HG02642 (cell line): ENCODE measurements around the gene TMED3.
A peak's percentile ranks its signal among the peaks of the same experiment; 100 is the strongest.

Source experiments
- ATAC-seq: cut with Tn5 transposase; IDR thresholded peaks from one replicate; pipeline ENCODE4 v1.9.1; 2021; ENCODE audit warnings: mild to moderate bottlenecking; ENCODE audit not compliant: unreplicated experiment, poor library complexity

The TMED3 gene

DNA sequence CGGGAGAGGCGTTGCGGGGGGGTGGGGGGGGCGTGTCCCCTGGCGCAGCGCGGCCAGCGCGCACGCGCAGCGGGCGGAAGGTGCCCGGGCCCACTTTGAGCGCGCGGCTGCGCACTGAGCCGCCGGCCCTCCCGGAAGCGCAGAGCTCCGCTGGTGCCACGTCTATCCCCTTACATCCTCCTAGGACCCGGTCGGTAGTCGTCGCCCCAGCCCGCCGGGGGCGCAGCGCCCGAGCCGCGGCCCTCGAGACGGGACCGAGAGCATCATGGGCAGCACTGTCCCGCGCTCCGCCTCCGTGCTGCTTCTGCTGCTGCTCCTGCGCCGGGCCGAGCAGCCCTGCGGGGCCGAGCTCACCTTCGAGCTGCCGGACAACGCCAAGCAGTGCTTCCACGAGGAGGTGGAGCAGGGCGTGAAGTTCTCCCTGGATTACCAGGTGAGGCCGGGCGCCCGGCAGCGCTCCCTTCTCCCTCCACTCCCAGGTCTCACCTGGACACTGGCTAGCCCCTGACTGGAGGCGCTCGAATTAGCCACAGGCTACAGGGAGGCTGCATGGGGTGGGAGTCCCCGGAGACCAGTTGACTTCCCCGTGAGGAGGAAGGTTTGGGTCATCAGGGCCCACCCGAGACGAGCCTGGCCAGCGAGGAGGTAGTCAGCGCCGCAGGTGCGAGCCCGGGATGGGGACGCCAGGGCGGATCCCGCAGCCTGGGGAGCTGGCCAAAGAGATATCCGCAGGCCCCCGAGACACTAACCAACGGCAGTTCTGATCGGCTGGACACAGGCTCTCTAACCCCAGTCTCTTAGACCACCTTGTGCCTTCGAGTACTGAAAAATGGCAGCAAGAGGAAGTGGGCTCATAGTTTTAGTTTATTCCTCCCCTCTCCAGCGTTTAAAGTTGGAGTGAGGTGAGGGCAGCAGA is at the start of gene TMED3:
TSS of gene TMED3 (plus strand) at position 128 of the 916 bp plus-strand sequence. CDS start at position 266, 138 bp downstream.
- ATAC-seq: peak; percentile 94

DNA sequence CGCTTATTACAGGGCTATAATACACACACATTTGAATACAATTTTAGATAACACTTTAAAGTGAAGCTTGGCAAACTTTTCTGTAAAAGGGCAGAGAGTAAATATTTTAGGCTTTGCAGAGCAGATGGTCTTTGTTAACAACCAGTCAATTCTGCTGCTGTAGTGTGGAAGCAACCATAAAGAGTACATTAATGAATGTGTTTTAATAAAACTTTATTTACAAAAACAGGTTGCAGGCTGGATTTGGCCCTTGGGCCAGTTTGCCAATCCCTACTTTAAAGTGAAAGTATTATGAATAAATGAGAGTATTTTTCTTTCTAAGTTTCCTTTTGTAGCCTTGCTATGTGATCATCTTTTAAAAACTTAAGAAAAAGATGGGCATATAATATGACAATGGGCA is 49.1 kb upstream of the TMED3 start:
- no peak for ATAC-seq

DNA sequence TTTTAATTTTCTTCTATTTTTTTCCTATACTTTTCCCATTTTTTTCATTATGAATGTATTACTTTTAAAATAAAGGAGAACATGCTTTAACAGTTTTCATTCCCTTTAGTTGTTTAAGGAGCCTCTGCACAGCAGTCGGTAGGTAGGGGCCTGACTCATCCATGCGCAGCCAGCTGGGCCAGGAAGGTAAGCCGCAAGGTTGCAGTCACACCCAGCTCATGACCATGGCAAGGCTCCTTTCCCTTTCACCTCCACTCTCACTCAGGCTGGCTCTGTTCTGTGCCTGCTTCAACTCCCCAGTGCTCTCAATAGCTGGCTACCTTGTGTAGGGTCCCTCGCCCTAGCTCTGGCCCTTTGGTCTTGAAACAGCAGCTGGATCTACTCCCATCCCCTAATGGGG is 45.7 kb upstream of the TMED3 start:
- ATAC-seq: no peak

- no peak for ATAC-seq
Observed at GRCh38 chr15:79265987-79266579, 44.8 kb upstream of the TMED3 start.

GRCh38 chr15:79282371-79283251 is 28.3 kb upstream of the TMED3 start, which contains the start of gene ANKRD34C:
Gene ANKRD34C, plus strand, starts transcription at chr15:79282722. Its CDS starts 10,563 bp downstream, at chr15:79293285.
- ATAC-seq: no peak

DNA sequence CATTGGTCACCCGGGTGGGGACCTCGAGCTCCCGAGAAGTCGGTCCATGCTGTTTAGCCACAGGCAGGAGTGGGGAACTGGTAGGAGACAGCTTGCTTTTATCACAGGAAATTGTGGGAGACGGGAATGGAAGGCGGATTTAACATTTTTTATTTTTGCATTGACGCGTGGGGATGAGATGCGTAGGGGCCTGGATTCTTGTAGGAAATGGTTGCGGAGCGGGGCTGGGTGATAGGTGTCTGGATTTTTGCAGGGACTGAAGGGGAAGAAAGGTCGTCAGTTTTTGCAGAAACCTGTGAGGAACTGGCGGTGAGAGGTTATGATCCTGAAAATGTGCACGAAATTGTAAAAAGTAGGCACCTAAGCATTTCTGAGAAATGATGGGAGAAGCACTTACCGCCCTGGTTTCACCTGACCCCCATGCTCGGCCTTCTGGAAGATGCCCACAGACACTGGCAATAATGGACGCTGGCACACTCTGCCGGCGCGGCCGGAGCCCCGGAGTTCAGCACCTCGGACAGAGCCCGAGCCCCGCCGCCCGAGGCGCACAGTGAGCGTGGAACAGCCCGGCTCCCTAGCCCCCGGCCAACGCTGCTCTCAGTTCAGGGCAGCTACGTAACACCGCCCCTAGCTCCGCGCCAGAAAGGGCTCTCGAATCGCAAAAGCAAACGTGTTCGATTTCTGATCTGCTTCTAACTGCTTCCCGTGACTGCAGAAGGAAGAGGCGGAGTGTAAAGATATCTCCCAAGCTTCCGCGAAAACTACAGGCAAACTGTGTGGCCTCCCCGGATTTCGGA is 27.5 kb upstream of the TMED3 start:
- ATAC-seq: no peak

DNA sequence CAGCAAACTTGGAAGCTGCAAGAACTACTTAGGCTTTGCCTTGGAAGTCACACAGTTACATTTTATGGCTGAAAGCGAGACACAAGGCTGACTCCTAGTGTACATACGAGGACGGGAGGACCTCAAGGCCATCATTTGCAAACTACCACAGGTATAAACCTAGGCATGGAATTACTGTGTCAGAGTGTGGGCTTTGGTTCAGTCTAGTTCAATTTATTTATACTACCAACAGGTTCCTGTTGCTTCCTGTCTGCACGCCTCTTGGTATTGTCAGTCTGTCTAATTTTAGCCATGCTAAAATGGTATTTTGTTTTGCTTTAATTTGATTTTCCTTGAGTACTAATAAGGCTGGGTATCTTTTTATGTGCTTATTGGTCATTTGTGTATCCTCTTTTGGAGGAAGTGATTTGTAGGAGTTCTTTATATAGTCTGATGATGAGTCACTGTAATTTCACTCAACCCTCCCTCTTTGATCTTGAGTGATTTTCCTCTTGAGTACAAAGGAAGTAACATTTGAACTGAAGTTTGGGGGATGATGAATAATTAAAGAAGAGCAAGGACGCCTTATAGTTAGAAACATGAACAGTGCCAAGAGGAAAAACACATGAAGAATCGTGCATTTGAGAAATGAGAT is 20.2 kb upstream of the TMED3 start:
- no peak for ATAC-seq

- ATAC-seq: no peak
Observed at GRCh38 chr15:79292011-79292410, 18.9 kb upstream of the TMED3 start.

GRCh38 chr15:79294075-79294474 is 16.8 kb upstream of the TMED3 start:
- ATAC-seq: no peak

DNA sequence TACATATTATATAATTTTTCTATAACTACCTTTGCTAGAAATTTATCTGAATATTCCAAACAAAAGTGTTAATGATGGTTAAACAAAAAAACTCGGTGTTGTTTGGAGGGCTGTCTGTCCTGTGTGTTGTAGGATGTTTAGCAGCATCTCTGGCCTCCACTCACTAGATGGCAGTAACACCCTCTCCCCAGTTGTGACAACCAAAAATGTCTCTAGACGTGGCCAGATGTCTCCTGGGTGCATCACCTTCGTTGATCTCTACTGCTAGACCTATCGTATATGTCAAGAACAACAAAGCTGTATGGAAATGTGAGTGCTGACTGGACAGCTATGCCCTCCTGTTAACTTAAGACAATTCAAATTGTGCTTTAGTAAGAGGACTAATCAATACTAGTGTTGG is 14.3 kb upstream of the TMED3 start:
- no peak for ATAC-seq

- no peak for ATAC-seq
Observed at GRCh38 chr15:79299126-79299840, 11.6 kb upstream of the TMED3 start.

DNA sequence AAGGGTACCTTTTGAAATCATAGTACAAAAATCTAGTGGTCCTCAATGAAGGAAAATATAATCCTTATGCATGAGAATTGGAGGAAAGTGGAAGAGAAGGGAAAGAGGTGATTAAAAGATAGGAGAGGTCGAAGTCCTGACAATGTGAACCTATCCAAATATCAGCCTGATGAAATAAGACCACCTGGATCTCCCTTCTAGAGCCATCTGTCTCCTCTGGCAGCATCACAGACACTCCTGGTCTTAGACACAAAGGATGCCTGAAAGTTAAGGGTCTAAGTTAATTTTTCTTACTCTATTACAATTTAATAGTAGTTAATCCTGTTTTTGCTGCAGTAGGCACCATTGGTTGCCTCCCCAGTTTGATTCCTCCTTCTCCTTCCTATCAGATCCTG is 11.1 kb upstream of the TMED3 start:
- ATAC-seq: no peak

- ATAC-seq: no peak
Observed at GRCh38 chr15:79307251-79307650, 3.7 kb upstream of the TMED3 start.

DNA sequence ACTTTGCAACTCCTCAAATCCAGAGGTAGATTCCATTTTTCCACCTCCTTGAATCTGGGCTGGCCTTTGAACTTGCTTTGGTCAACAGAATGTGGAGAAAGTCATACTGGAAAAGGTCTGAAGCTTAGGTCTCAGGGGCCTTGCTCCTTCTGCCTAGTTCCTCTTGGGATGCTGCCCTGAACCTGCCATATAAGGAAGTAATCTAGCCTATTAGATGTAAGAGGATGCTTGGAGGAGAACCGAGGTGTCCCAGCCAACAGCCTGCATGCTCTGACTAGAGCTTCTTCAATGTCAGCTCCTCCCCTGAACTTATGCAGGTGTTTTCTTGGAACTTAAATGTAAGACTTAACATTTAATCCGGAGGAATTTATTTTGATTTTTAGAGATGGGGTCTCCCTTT is 2.0 kb upstream of the TMED3 start:
- no peak for ATAC-seq

GRCh38 chr15:79310612-79310984 is 314 bp upstream of the TMED3 start:
- peak; percentile 38 for ATAC-seq

DNA sequence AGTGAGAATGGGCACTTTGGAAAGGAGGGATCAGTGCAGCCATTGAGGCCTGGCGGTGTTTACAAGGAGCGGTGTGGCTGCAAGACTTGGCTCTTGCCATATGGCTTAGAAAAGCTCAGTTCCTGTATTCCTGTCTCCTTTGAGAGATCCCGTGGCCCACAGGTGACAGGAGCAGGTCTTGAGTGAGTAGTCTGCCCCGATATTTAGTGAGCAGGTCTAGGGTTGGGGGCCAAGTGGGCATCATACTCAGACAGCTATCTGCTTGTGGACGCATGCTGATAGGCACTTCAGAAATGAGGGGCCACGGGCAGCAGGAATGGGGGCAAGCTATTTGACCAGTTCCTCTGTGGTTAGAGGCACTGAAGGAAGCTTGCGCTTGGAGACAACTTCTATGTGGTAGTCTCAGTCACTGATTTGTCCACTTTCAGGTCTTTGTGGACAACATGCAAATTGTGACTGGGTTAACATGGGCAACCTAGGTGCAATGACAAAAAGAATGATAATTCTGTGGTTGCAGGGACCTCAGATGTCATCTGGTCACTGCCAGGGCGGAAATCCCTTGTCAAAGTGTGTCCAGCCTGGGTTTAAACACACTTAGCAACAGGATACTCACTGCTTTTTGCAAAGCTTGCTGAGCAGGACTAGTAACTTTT is 1.1 kb downstream of the TMED3 start:
- no peak for ATAC-seq

DNA sequence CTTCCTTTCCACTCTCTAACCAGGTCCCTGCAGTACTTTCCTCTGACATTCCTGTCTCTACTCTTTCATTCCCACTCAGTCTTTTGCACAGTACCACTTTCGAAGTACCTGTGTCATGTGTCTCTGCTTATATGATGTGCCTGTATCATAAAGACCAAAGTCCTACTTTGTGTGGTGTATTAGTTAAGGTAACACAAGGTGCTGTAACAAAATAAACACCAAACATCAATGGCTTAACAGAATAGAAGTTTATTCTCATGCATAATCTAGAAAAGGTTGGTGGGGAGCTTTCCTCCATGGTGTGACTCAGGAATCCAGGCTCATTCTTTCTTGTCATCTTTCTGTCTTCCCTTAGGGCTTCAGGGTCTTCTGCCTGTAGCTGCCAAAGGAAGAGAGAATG is 3.3 kb downstream of the TMED3 start:
- no peak for ATAC-seq

- no peak for ATAC-seq
Observed at GRCh38 chr15:79314811-79315210, 3.9 kb downstream of the TMED3 start.
